Stimulated activated CD8-positive, alpha-beta memory T cell treated with anti-CD3 and anti-CD28 coated beads, Interleukin-2, amount 100 ng/mL, for 1 hour (primary cell): ENCODE results near the gene IKZF2.
"Not testable (repeated sequence)": the region's sequence is repeated elsewhere in the genome, so short reads cannot be mapped to it uniquely, and the experiment has no call there.

Experiments
- DNase-seq, 2 donors: peaks; one replicate each; pipeline ENCODE4 v3.0.0-alpha.2; 2020; ENCODE audit warnings: low read depth in 2 of 2

Gene IKZF2

DNA sequence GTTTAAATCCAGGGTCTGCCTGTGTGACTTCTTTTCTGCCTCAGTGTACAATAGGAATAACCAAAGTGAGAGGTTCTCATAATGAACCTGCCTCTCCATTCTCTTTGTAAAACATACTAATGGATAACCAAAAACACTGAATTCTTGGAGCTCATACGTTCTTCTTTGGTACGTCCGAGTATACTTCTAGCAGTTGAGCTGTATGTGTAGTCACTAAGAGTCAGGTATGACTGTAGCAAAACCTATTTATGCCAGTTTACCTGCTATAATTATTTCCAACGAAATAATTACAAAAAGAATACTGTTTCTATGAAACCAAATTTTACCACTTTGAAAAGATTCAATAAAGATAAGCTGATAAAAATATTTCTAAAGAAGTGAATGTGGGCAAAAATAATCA is 109.2 kb downstream of the IKZF2 start:
- no peak for DNase-seq

DNA sequence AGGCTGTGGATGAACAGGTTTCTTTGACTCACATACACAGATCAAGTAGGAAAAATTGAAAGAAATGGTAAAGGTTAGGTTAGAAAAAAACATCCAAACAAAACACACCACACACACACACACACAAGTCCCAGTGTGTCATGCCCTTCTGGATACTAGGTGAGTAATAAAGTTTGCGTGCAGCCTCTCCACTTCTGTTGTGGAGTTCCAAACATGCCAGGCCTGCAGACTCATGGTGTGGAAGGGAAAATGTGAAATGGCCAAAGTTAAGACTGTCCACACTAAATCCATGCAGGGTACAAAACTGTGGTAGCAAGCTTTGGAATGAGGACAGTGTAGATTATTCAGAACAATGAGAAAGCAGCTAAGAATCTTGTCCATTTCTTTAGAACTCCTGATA is 114.6 kb downstream of the IKZF2 start:
- DNase-seq = no peak

DNA sequence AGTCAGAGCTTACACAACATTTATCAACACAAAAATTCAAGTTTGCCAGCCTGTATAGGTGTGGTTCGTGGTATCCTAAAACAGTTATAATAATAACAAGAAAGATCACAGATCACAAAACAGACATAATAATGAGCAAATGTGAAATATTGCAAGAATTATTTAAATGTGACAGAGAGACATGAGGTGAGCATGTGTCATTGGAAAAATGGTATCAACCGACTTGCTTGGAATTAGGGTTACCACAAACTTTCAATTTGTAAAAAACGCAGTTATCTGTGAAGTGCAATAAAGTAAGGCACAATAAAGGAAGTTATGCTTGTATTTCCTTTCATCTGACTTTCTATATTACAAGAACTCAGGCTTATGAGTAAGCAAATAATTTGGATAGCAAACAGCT is 116.8 kb downstream of the IKZF2 start:
- DNase-seq = no peak

DNA sequence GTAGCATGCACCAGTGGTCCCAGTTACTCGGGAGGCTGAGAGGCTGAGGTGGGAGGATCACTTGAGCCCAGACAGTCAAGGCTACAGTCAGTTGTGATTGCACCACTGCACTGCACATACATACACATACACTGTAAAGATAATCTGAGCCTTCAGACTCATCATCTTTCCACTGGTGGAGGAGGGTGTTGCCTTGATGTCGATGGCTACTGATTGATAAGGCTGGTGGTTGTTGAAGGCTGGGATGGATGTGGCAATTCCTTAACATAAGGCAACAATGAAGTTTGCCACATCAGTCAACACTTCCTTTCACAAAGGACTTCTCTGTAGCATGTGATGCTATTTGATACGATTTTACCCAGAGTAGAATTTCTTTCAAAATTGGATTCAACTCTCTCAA is 118.8 kb downstream of the IKZF2 start:
- no peak for DNase-seq

DNA sequence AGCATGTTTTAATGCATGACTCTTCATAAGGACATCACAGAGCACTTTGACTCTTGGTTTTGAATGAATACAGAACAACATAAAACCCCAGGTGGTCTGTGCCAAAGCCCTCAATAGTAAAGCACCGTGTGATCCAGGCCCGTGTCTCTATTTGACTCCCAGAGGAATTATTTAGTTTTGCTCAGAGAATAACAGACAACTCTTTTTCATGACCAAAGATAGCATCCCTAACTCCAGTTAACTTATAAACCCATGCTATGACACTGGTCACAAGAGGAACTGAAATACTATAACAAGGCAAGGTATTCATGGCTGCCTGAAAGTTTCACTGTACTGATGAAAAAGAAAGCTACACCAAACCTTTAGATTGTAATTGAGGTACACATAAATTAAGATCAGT is 128.4 kb downstream of the IKZF2 start:
- no peak for DNase-seq

DNA sequence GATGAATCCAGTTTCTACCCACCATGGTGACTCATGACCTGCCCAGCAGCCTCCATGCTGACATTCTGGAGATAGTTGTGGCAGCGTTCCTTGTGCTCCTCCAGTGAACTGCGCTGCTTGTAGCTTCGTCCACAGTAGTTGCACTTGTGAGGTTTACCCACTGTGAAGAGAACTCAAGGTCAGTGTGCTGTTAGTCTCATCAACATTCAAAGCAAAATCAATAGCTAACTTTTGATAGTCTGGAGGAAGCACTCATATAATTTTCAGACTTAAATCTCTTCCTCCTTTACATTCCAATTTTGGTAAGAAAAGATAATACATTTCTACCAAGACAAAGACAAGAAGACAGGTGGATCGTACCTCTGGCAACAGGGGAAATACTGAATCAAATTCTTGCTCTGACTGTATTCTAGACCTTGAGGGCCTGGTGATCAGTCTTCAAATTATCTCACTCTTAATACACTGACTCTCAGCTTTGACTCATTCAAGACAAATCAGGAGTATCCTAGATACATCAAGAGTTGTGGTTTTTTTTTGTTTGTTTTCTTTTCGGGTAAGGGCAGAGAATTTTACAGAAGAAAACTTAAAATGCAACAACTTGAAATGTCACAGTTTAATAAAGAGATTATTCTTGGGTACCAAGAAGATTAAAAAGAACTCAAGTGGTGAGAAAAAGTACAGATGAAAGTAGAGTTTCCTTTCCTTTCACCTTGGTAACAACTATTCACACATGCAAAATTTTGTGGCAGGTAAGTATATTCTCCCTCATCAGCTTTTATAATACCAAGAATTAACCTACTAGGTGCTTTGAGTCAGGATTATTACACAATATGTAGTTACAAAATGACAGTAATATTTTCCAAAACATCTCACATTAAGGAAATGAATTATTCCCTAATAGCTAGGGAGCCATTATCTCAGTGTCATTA is 129.2 kb downstream of the IKZF2 start:
- DNase-seq = no peak

DNA sequence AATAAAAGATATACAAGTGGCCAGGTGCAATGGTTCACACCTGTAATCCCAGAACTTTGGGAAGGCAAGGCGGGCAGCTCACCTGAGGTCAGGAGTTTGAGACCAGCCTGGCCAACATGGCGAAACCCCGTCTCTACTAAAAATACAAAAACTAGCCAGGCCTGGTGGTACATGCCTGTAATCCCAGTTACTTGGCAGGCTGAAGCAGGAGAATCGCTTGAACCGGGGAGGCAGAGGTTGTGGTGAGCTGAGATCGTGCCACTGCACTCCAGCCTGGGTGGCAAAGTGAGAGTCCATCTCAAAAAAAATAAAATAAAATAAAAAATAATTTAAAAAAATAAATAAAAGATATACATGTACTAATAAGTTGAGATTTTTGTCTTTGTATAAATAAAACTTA is 130.5 kb downstream of the IKZF2 start:
- not testable (repeated sequence) for DNase-seq

DNA sequence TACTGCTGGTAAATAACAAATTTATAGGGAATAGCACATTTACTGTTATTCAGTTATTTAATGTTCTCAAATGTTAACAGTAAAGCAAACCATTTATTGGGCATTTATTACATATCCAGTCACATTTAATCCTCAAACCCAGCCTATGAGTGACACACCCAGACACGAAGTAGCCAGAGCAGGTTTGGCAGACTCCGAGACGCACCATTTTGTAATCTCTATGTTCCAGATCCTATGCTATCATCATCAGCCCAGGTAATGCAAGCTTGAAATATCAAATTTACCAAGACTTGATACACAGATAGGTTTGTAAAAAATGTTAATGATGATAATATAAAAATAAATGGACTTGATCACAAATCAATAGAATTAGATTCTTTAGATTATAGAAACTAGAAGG is 131.1 kb downstream of the IKZF2 start:
- no peak for DNase-seq

DNA sequence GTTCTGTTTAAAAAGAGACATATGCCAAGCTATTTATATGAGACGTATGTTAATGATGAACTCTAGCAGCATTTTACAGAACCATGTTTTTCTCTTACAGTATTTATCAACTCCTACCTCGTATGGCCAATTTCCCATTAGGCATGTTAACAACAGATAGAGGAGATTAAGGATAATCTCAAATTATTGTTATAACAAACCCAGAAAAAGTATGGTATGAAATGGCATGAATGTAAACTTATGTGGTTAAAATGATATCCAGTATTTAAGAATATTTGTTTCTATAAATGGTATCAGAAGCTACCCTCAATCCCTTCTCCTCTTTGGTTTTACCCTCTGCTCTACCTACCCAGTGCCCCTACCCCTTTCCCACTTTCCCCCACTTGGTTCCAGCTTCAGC is 132.0 kb downstream of the IKZF2 start:
- no peak for DNase-seq

DNA sequence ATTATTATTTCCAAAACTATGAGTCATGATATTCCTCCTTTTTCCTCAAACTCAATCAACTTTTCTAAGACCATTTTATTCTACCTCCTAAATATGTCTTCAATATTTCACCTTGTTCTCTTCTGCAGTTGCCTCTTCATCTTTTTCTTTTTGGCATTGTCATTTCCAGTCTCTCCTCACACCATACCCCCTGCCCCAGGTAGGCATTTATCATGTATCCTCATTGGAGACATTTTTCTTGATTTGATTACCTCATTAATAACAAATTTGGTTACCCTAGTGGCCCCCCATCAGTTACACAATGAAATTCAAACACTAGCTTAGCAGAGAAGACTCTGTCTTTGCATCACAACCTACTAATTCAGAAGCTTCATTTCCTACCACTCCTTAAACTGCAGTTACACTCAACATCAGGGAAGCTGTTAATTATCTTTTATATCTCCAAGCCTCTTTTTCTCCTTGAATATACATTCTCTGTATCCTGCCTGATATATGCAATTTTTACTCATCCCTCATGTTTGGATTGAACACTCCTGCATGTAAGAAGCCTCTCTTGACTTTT is 133.0 kb downstream of the IKZF2 start:
- DNase-seq = no peak

DNA sequence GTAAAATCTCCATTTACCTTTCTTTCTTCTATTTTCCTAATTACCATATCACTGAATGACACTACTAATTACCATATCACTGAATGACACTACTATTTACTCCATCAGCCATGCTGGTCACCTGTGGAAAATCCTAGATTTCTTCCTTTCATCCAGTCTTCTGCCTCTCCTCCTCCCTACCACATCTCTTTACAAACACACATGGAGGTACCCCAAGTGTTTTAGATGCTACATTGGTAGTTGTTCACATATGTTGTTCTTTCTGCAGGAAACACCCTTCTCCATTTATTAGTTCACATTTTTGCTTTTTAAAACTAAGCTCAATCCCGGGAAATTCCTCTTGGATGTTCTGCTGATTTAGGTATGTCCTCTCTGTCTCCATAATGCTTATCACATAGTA is 134.0 kb downstream of the IKZF2 start:
- DNase-seq = no peak

DNA sequence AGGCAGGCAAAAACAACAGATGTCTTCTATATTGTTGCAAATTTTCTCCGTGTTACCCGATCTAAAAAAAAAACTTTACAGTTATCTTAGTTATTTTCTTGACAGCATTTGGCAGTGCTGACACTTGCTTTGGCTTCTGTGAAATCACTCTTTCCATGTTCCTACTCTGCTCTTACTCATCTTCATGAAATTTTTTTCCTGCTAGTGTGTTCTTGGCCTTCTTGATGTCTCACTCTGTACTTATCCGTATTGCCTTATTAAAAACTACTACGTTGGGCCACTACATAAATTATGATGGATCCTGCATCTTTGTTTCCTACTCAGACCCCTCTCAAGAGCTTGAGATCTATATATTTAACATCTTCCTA is 134.4 kb downstream of the IKZF2 start:
- DNase-seq = no peak

DNA sequence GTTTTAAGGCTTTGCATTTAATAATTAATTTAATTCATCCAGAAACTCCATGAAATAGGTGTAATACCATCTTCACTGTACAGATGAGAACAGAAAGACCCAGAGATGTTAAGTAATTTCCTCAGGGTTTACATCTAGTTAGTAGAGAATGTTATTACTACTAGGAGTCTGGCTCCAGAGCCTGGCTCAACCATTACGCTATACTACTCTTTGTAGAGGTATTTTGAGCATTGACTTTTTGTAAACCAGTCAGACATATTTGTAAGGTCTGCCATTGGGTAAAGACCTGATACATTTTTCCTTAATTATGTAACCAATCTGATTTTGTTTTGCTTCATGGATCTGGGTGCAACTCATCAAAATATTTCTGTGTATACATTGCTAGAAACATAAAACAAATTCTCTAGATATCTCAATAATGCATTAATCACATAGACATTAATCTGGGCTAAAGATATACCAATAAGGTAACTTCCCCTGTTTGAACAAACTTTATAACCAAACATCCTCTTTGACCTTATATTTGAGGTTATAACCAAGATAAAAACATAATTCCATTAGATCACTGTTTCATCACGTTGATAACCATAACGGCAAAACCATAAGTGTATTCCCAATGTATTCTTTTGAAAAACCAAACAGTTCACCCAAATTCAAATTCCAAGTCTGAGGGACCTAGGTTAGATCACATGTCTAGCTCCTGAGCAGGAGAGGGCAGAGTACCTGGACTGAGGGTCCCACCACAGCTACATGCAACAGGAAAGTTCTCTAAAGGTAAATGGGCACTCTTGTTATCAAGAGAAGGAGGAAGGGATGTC is 135.0 kb downstream of the IKZF2 start:
- DNase-seq = no peak

DNA sequence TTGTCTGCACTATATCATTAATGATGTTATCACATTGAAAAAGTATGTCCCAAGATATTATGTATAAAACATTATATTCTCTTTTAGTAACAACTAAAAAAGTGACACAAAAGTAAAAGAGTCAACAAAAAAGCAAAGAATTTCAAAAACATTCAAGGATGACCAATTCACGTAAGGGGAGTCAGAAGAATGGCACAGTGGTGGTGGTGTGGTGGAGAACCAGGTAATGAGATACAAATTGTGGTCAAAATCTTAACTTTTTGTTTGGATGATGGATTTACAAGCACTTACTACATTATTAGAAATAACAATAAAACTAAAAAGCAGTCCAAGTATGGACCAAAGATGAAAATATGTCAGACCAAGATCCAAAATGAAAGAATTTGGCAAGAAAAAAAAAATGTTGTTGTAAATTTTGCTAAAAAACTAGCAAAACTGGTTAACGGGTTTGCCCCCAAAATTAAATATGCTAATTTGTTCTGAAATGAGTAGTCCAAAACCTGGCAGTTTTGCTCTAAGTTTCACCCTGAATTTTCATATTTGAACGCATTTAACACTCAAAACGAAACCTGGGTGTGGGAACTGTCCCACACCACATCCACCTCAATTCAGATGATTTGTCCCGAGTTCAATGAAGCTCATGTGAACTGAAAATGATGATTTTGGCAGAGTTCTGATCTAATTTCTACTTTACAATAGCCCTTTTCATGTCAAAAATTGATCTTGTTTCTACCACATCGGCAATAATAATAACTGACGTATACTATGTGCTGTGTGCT is 135.8 kb downstream of the IKZF2 start:
- DNase-seq = no peak

DNA sequence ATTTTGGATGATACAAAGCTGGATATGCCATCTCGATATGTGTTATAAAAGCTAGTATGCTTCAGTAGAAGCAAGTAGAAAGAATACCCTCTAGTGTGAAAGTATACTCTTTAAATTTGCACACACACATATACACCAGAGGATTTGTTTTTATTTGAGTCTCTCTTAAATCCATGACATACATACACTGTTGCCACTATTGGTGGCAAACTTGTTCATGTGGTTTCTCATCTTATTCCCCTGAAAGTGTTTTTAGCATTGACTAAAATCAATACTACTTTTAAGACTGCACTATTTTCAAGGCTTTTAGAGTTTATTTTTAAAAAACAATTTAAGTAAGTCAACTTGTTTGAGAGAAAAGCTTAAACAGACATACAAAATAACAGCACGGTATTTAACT is 137.4 kb downstream of the IKZF2 start:
- no peak for DNase-seq

DNA sequence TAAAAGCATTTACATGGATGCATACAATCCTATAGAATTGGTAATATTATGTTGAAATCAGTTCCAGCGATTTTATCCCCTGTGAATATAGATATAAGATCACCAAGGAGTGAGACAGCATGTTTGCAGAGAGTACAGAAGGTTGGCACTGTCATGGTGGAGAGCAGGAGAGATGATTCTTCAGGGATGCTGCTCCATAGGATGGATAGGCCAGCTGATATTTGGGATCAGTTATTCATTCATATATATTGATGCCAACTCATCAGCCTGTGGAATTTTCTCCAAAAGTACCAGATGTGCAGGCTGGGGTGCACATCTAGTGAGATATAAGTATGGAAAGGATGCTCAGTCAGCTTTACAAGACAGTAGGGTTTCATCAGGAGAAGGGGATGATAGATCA is 139.9 kb downstream of the IKZF2 start:
- no peak for DNase-seq

DNA sequence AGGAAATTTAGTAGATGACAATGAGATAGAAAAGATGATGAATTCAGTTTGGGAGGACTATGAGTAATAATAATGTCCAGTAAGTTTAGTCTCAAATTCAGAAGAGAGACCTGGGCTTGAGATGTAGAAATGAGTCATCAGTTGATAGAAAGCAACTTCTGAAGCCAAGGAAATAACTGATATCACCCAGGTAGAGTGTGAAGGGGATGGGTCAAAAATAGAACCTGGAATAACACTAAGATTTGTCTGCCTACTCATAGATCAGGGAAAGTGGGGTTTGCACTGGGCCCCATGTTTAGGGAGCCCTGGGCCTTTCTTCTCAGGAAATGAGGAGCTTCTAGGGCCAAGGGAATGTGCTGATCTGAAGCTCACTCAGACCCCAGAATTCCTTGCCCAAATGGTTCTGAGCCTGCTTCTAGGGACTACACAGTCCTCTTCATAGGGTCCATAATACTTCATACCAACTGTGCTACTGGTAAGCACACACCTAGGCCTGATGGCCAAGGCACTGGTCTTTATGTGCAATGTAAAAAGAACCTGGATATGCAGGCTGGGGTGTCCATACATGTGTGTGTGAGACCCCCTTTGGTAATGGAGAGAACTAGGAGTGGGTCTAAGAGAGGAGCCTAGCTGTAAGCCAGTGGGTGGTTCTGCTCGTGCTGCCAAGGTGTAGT is 141.2 kb downstream of the IKZF2 start:
- no peak for DNase-seq

DNA sequence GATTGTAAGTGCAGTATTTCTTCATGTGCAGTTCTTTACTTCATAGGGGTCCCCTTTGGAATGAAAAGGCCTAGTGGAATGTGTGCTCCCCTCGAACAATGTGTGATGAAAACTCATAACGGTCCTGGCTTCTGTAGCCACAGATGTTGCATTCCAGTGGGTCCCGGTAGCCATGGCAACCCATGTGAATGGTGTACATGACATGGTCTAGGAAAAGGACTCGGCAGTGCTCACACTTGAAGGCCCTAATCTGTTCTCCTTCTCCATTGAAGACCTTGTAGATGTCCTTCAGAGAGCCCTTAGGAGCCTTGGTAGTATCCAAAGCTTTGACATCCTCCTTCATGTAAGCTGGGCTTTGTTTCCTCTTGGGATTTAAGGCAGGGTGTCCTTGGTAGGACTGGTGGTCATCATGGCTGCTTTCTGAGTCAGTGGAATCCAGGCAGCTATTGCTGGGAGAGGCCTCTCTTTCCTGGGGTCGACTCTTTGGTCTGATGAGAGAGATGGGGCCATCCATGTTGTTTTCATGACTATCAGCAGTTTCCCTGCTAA is 144.0 kb downstream of the IKZF2 start:
- no peak for DNase-seq

DNA sequence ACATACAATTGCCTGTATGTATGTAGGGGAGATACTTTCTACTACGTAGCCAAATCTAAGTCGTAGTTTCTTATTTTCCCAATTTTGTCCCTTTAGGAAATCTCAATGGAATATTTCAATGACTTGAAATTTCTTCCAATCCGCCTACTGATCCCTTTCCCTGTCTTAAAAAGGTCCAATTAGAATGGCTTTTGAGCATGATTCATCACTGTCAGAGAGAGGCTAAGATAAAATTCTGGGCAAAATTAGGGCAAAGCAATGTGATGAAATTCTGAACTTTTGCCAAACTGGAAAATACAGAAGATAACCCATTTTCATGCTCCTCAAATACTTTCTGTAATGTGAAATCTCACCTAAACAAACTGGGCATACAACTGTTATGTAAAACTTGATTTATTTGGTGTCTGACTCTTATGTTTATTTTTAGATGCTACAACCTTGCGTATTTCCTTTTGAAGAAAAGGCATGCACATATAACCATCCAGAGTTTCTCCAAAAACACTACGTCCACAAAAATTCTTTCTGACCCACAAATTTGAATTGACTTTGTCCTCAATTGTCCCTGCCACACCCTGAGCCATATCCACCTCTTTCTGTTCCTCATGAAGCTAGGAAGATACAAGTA is 147.1 kb downstream of the IKZF2 start:
- DNase-seq = no peak

DNA sequence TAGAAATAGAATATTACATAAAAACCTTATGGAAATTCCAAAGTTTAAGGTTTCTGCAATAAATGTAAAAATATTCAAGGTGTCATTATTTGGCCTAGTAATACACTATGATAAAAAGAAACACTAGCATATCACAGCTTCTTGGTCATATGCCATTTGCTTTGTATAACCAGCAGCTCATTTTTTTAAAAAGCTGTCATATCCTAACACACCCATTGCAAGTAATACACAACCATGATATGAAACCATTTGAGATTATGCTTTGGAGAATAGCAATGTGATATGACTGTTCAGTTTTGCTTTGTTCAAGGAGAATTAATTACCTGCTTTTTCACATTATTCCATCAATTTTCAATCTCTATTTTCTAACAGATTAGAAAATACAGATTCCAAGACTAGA is 149.0 kb downstream of the IKZF2 start:
- no peak for DNase-seq
